GM12874 (cell line): Measurements from ENCODE around the gene ANGPTL8.

ENCODE experiments used
- CTCF ChIP-seq: IDR thresholded peaks from 2 replicates; pipeline ENCODE4 v1.5.1; 2011; ENCODE audit warnings: low read depth, mild to moderate bottlenecking, control low read depth, low read length, moderate library complexity; ENCODE audit not compliant: insufficient read depth

ANGPTL8 gene

GRCh38 chr19:11199517-11199916 is 39.9 kb upstream of the ANGPTL8 start:
- TF ChIP-seq CTCF = no peak

- no peak for TF ChIP-seq CTCF
These were observed 39.3 kb upstream of the ANGPTL8 start for GRCh38 chr19:11200015-11200574.

- TF ChIP-seq CTCF = no peak
These were observed 38.5 kb upstream of the ANGPTL8 start for GRCh38 chr19:11200931-11201330.

GRCh38 chr19:11201791-11202190 is 37.6 kb upstream of the ANGPTL8 start:
- TF ChIP-seq CTCF = no peak

GRCh38 chr19:11202488-11203193 is 36.8 kb upstream of the ANGPTL8 start:
- no peak for TF ChIP-seq CTCF

GRCh38 chr19:11203194-11204075 is 36.0 kb upstream of the ANGPTL8 start:
- TF ChIP-seq CTCF = peak; percentile 90

GRCh38 chr19:11204076-11204602 is 35.3 kb upstream of the ANGPTL8 start:
- TF ChIP-seq CTCF = no peak
